ENCODE measurements around the gene VPS39. TPM values are rescaled to one million over a fixed set of nuclear protein-coding genes. Genes with fewer than 3 reads are reported as not detected.

The VPS39 gene
- total and polyA plus RNA-seq, 2 donors (not counting 3 experiments of a cell fraction or from before 2014, with no cell fraction given) = 56.5 to 56.7 TPM

DNA sequence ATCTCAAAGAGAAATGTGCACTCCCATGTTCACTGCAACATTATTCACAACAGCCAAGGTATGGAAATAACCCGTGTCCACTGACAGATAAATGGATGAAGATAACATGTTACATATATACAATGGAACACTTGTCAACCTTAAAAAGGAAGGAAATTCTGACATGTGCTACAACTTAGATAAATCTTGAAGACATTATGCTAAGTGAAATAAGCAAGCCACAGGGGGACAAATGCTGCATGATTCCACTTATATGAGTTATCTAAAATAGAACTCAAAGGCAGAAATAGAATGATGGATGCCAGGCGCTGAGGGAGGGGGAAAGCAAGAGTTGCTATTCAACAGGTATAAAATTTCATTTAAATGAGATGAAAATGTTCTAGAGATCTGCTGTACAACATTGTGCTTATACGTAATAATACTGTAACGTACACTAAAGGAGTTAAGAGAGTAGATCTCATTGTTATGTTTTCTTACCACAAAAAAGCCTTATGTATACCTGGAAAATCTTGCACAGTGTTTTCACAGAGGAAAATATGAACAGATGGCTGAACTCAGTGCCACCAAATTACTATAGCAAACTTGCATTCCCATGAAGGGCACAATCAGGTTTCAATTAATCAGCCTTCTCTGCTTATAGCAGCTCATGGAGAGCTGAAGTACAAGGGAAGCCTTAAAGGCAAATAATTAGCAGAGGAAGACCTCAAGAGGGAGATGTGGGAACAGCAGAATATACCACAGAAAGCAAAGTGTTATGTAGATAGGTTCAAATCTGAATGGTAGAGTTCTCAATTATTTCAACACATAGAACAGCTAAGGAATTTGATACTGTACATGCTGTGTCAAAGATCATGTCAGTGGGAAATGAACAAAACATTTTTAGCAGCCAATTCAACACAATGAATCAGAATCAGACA is 8.1 kb upstream of the VPS39 start:
- BruUV-seq (replicated peaks) = no TSS peak
- DNase-seq (ENCODE audit: low read depth, low spot score) = peak; percentile 49
- Histone ChIP-seq H3K4me3 (replicated peaks in 1 of 3; ENCODE audit: insufficient read depth in 1 of 3, low read depth in 1 of 3, low read length in 3 of 3) (no peak overlapping the region), H3K4me2 (ENCODE audit: insufficient read depth, low read length) (no peak overlapping the region), H3K27ac (ENCODE audit: insufficient read depth, low read depth, low read length) (no peak overlapping the region), H3K9me1 (replicated peaks; ENCODE audit: control insufficient read depth, extremely low read depth, insufficient read depth, low read length) (no peaks in the 10 kb centered on the region), H3K36me3 (ENCODE audit: control insufficient read depth in 2 of 2, extremely low read depth in 1 of 2, insufficient read depth in 2 of 2, low read length in 2 of 2) (peaks cover 2 to 18% of the 10 kb centered on the region in 2 experiments), H3K9me3 (replicated peaks; ENCODE audit: control insufficient read depth, insufficient read depth, low read length) (no peaks in the 10 kb centered on the region), H2AFZ (ENCODE audit: low read depth, low read length) (no peak overlapping the region), H3K79me2 (ENCODE audit: control insufficient read depth, insufficient read depth, low read length) (no peaks in the 10 kb centered on the region), H3K9ac (replicated peaks; ENCODE audit: extremely low read depth, insufficient read depth, low read length) (no peak overlapping the region), H3K27me3 (ENCODE audit: control insufficient read depth in 2 of 2, insufficient read depth in 2 of 2, low read length in 2 of 2) (no peaks in the 10 kb centered on the region), H4K20me1 (replicated peaks; ENCODE audit: control insufficient read depth, extremely low read depth, insufficient read depth, low read length) (no peaks in the 10 kb centered on the region), H3K4me1 (ENCODE audit: control insufficient read depth, extremely low read depth, insufficient read depth, low read length) (no peaks in the 10 kb centered on the region)
- no peak for FAIRE-seq
- ChIA-PET POLR2A (interaction anchor here (0.7 kb wide), 1 partner anchor 55 kb away, joined by 3 read pairs; no protein-coding TSS in a partner anchor), CTCF (interaction anchor here (1.5 kb wide), 2 partner anchors 12 to 169 kb away, joined by 5 to 6 read pairs; no protein-coding TSS in a partner anchor)
- intact Hi-C loops (cut with micrococcal nuclease) = no loop called here
- no peak for TF ChIP-seq MYC (IDR thresholded peaks at IDR 0.05; ENCODE audit: low read depth, low read length)
- TF ChIP-seq, protein P1, sequence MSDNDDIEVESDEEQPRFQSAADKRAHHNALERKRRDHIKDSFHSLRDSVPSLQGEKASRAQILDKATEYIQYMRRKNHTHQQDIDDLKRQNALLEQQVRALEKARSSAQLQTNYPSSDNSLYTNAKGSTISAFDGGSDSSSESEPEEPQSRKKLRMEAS (IDR thresholded peaks at IDR 0.05; ENCODE audit: insufficient read depth, insufficient read length) = no peak
- TF ChIP-seq POLR2AphosphoS5 (IDR thresholded peaks at IDR 0.05; ENCODE audit: insufficient read depth, low read depth, low read length) = no peak
- no peak for TF ChIP-seq GATA2 (IDR thresholded peaks at IDR 0.05; ENCODE audit: insufficient read depth, insufficient read length, low read depth, low read length)
- no peak for TF ChIP-seq POLR2A (IDR thresholded peaks at IDR 0.05; ENCODE audit: low read depth, low read length)
- TF ChIP-seq FOS (IDR thresholded peaks at IDR 0.05; ENCODE audit: borderline replicate concordance, insufficient read depth, low read length) = no peak
- TF ChIP-seq JUN (IDR thresholded peaks at IDR 0.05; ENCODE audit: borderline replicate concordance, insufficient read depth, insufficient read length, low read depth) = no peak
- no peak for TF ChIP-seq EZH2 (IDR thresholded peaks at IDR 0.05; ENCODE audit: borderline replicate concordance, low read depth, low read length, severe bottlenecking)
- TF ChIP-seq, protein P2, sequence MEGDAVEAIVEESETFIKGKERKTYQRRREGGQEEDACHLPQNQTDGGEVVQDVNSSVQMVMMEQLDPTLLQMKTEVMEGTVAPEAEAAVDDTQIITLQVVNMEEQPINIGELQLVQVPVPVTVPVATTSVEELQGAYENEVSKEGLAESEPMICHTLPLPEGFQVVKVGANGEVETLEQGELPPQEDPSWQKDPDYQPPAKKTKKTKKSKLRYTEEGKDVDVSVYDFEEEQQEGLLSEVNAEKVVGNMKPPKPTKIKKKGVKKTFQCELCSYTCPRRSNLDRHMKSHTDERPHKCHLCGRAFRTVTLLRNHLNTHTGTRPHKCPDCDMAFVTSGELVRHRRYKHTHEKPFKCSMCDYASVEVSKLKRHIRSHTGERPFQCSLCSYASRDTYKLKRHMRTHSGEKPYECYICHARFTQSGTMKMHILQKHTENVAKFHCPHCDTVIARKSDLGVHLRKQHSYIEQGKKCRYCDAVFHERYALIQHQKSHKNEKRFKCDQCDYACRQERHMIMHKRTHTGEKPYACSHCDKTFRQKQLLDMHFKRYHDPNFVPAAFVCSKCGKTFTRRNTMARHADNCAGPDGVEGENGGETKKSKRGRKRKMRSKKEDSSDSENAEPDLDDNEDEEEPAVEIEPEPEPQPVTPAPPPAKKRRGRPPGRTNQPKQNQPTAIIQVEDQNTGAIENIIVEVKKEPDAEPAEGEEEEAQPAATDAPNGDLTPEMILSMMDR (IDR thresholded peaks at IDR 0.05; ENCODE audit: extremely low read depth in 1 of 2, insufficient read depth in 1 of 2, low read depth in 1 of 2, low read length in 2 of 2) = no peak
- dilution Hi-C loops (cut with MboI; ENCODE audit: extremely low pct_ligation_motif_present, low sequenced_read_pairs) = no loop called here
